COR-L47 (cell line): ENCODE results near the gene KBTBD8.
A peak's percentile ranks its signal among the peaks of the same experiment; 100 is the strongest.

Experiments
- DNase-seq: peaks from one replicate; lab custom pipeline; 2025; lab: John Stamatoyannopoulos, UW

The KBTBD8 gene

GRCh38 chr3:66998904-66999235 lies 763 bp downstream of the KBTBD8 start:
- no peak for DNase-seq

GRCh38 chr3:67000009-67000408 lies 1.9 kb downstream of the KBTBD8 start:
- DNase-seq = no peak

- no peak for DNase-seq
Observed at GRCh38 chr3:67001086-67001861, 3.2 kb downstream of the KBTBD8 start.

- DNase-seq = no peak
Observed at GRCh38 chr3:67005974-67006373, 7.9 kb downstream of the KBTBD8 start.

- DNase-seq = no peak
Observed at GRCh38 chr3:67006460-67006859, 8.4 kb downstream of the KBTBD8 start.

- DNase-seq = no peak
Observed at GRCh38 chr3:67008388-67008787, 10.3 kb downstream of the KBTBD8 start.

- DNase-seq = no peak
Observed at GRCh38 chr3:67009716-67010115, 11.6 kb downstream of the KBTBD8 start.

- DNase-seq = no peak
Observed at GRCh38 chr3:67011414-67012131, 13.5 kb downstream of the KBTBD8 start.

GRCh38 chr3:67012564-67012963 lies 14.5 kb downstream of the KBTBD8 start:
- no peak for DNase-seq

GRCh38 chr3:67015702-67016484 lies 17.8 kb downstream of the KBTBD8 start:
- no peak for DNase-seq

GRCh38 chr3:67016522-67017080 lies 18.5 kb downstream of the KBTBD8 start:
- DNase-seq = no peak

GRCh38 chr3:67017211-67017610 lies 19.1 kb downstream of the KBTBD8 start:
- no peak for DNase-seq

GRCh38 chr3:67018105-67018788 lies 20.1 kb downstream of the KBTBD8 start:
- peak; percentile 3 for DNase-seq

GRCh38 chr3:67018789-67019526 lies 20.9 kb downstream of the KBTBD8 start:
- DNase-seq = no peak

- no peak for DNase-seq
Observed at GRCh38 chr3:67028001-67028784, 30.1 kb downstream of the KBTBD8 start.

GRCh38 chr3:67030785-67031740 lies 33.0 kb downstream of the KBTBD8 start:
- no peak for DNase-seq

- DNase-seq = peak; percentile 25
Observed at GRCh38 chr3:67031986-67032385, 33.9 kb downstream of the KBTBD8 start.

- no peak for DNase-seq
Observed at GRCh38 chr3:67033079-67033478, 35.0 kb downstream of the KBTBD8 start.

GRCh38 chr3:67034371-67034770 lies 36.3 kb downstream of the KBTBD8 start:
- no peak for DNase-seq
